Measurements from ENCODE around the gene GLRA1. TPM values are rescaled to one million over a fixed set of nuclear protein-coding genes. Genes with fewer than 3 reads are reported as not detected.

GLRA1 gene
- total and polyA plus RNA-seq, 3 experiments from 2014 or later = not detected

DNA sequence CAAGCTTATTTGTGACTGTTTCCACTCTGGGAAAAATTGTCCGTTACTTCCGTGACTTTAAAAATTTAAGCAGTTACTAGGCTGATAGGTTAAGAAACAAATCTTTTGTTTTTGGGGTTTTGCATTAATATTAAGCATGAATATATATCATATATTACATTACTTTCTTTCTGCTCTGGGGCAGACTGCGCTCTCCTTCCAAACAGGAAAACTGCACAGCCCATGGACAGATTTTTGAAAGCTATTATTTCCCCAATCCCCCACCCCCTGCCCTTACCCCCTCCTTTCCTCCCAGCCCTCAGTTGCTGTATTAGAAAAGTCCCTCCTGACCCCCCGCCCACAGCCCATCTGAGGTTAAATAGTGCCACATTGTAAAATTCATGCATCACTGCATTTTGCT lies 102.5 kb downstream of the GLRA1 start:
- H3K9me3 ChIP-seq (ENCODE audit: low read length) = no peaks in the 10 kb centered on the region
- H3K4me3 Mint-ChIP-seq = no peak overlapping the region
- no peak overlapping the region for H3K27ac ChIP-seq (ENCODE audit: low read depth, low read length)
- ChIA-PET CTCF (interaction anchor here (1.2 kb wide), 1 partner anchor 321 kb away, joined by 4 read pairs; no protein-coding TSS in a partner anchor), POLR2A (no interaction called here)
- H3K36me3 ChIP-seq (ENCODE audit: insufficient read depth, low read length) = no peaks in the 10 kb centered on the region
- DNase-seq = no peak
- no peak overlapping the region for H3K4me3 ChIP-seq (ENCODE audit: low read length)
- H3K27me3 Mint-ChIP-seq = no peaks in the 10 kb centered on the region
- no peak overlapping the region for H3K27ac Mint-ChIP-seq
- H3K4me1 Mint-ChIP-seq = peaks cover 0 to 2% (median 0%) of the 10 kb centered on the region in 3 donors
- no peaks in the 10 kb centered on the region for H3K4me1 ChIP-seq (ENCODE audit: insufficient read depth, low read length)
- H3K36me3 Mint-ChIP-seq = peaks cover 3 to 6% (median 3%) of the 10 kb centered on the region in 3 donors
- no peaks in the 10 kb centered on the region for H3K27me3 ChIP-seq (ENCODE audit: insufficient read depth, low read length, poor library complexity, severe bottlenecking)
- H3K9me3 Mint-ChIP-seq = no peaks in the 10 kb centered on the region

DNA sequence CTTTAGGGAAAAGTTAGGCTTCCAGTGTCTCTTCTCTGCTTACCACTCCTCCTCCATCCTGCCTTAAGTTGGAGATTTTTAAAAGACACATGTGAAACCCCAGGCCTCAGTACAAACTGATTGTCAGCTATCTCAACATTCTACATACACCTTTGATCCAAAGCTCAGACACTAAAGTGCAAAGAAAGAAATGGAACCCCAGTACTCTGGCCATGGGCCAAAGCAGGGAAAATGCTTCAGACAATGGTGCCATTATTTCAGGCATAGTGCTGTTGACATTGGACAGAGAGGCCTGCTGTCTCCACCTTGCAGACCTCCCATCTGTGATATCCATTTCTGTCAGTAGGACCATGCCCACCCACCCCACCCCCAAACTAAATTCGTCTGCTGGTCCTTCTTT lies 103.7 kb downstream of the GLRA1 start:
- H3K36me3 ChIP-seq (ENCODE audit: insufficient read depth, low read length) = no peaks in the 10 kb centered on the region
- Mint-ChIP-seq H3K4me1 (peaks cover 0 to 2% (median 0%) of the 10 kb centered on the region in 3 donors), H3K27ac (peak overlapping the region in 1 of 8 donors; percentile 65), H3K9me3 (no peaks in the 10 kb centered on the region), H3K27me3 (no peaks in the 10 kb centered on the region), H3K4me3 (no peak overlapping the region), H3K36me3 (peaks cover 0 to 6% (median 5%) of the 10 kb centered on the region in 3 donors)
- H3K27ac ChIP-seq (ENCODE audit: low read depth, low read length) = no peak overlapping the region
- no peak overlapping the region for H3K4me3 ChIP-seq (ENCODE audit: low read length)
- ChIA-PET POLR2A (no interaction called here), CTCF (interaction anchor here (1.8 kb wide), 1 partner anchor 322 kb away, joined by 5 read pairs; no protein-coding TSS in a partner anchor)
- H3K9me3 ChIP-seq (ENCODE audit: low read length) = no peaks in the 10 kb centered on the region
- H3K27me3 ChIP-seq (ENCODE audit: insufficient read depth, low read length, poor library complexity, severe bottlenecking) = no peaks in the 10 kb centered on the region
- no peaks in the 10 kb centered on the region for H3K4me1 ChIP-seq (ENCODE audit: insufficient read depth, low read length)
- no peak for DNase-seq

GRCh38 chr5:151820271-151820670 lies 104.4 kb downstream of the GLRA1 start:
- H3K27ac Mint-ChIP-seq = peak overlapping the region in 1 of 8 donors; percentile 13
- no peaks in the 10 kb centered on the region for H3K4me1 Mint-ChIP-seq
- no peak overlapping the region for H3K27ac ChIP-seq (ENCODE audit: low read depth, low read length)
- H3K36me3 Mint-ChIP-seq = peaks cover 0 to 5% (median 5%) of the 10 kb centered on the region in 3 donors
- no peaks in the 10 kb centered on the region for H3K27me3 ChIP-seq (ENCODE audit: insufficient read depth, low read length, poor library complexity, severe bottlenecking)
- DNase-seq = no peak
- H3K36me3 ChIP-seq (ENCODE audit: insufficient read depth, low read length) = no peaks in the 10 kb centered on the region
- H3K4me3 Mint-ChIP-seq = no peak overlapping the region
- no peaks in the 10 kb centered on the region for H3K9me3 ChIP-seq (ENCODE audit: low read length)
- no peak overlapping the region for H3K4me3 ChIP-seq (ENCODE audit: low read length)
- H3K27me3 Mint-ChIP-seq = no peaks in the 10 kb centered on the region
- POLR2A ChIA-PET = no interaction called here
- CTCF ChIA-PET = interaction anchor here (1.8 kb wide), 1 partner anchor 323 kb away, joined by 5 read pairs; no protein-coding TSS in a partner anchor
- no peaks in the 10 kb centered on the region for H3K4me1 ChIP-seq (ENCODE audit: insufficient read depth, low read length)
- no peaks in the 10 kb centered on the region for H3K9me3 Mint-ChIP-seq

GRCh38 chr5:151819830-151820229 lies 104.8 kb downstream of the GLRA1 start:
- H3K9me3 Mint-ChIP-seq = no peaks in the 10 kb centered on the region
- Histone ChIP-seq H3K4me3 (ENCODE audit: low read length) (no peak overlapping the region), H3K36me3 (ENCODE audit: insufficient read depth, low read length) (no peaks in the 10 kb centered on the region), H3K27ac (ENCODE audit: low read depth, low read length) (no peak overlapping the region), H3K27me3 (ENCODE audit: insufficient read depth, low read length, poor library complexity, severe bottlenecking) (no peaks in the 10 kb centered on the region), H3K4me1 (ENCODE audit: insufficient read depth, low read length) (no peaks in the 10 kb centered on the region), H3K9me3 (ENCODE audit: low read length) (no peaks in the 10 kb centered on the region)
- H3K4me3 Mint-ChIP-seq = no peak overlapping the region
- no peaks in the 10 kb centered on the region for H3K4me1 Mint-ChIP-seq
- H3K27me3 Mint-ChIP-seq = no peaks in the 10 kb centered on the region
- ChIA-PET POLR2A (no interaction called here), CTCF (interaction anchor here (1.8 kb wide), 1 partner anchor 324 kb away, joined by 5 read pairs; no protein-coding TSS in a partner anchor)
- H3K36me3 Mint-ChIP-seq = peaks cover 0 to 7% (median 4%) of the 10 kb centered on the region in 3 donors
- DNase-seq = no peak
- peak overlapping the region in 1 of 8 donors; percentile 13 for H3K27ac Mint-ChIP-seq

- Mint-ChIP-seq H3K9me3 (no peaks in the 10 kb centered on the region), H3K4me3 (no peak overlapping the region), H3K4me1 (peaks cover 0 to 18% (median 9%) of the 10 kb centered on the region in 3 donors), H3K36me3 (peaks cover 9 to 44% (median 24%) of the 10 kb centered on the region in 3 donors), H3K27me3 (no peaks in the 10 kb centered on the region), H3K27ac (peak overlapping the region in 3 of 8 donors; percentile 0 to 46 (median 32))
- H3K27ac ChIP-seq (ENCODE audit: low read depth, low read length) = no peak overlapping the region
- DNase-seq = no peak
- H3K4me3 ChIP-seq (ENCODE audit: low read length) = no peak overlapping the region
- no peaks in the 10 kb centered on the region for H3K4me1 ChIP-seq (ENCODE audit: insufficient read depth, low read length)
- ChIA-PET CTCF (interaction anchor here (1.6 to 2.1 kb wide), 2 partner anchors 10 to 328 kb away, joined by 5 to 9 read pairs; no protein-coding TSS in a partner anchor), POLR2A (interaction anchor here (0.6 kb wide), 1 partner anchor 1899 kb away, joined by 3 read pairs; no protein-coding TSS in a partner anchor)
- H3K27me3 ChIP-seq (ENCODE audit: insufficient read depth, low read length, poor library complexity, severe bottlenecking) = no peaks in the 10 kb centered on the region
- no peaks in the 10 kb centered on the region for H3K9me3 ChIP-seq (ENCODE audit: low read length)
- peaks cover 14% of the 10 kb centered on the region for H3K36me3 ChIP-seq (ENCODE audit: insufficient read depth, low read length)
Measured at GRCh38 chr5:151815051-151815450, 109.6 kb downstream of the GLRA1 start.

DNA sequence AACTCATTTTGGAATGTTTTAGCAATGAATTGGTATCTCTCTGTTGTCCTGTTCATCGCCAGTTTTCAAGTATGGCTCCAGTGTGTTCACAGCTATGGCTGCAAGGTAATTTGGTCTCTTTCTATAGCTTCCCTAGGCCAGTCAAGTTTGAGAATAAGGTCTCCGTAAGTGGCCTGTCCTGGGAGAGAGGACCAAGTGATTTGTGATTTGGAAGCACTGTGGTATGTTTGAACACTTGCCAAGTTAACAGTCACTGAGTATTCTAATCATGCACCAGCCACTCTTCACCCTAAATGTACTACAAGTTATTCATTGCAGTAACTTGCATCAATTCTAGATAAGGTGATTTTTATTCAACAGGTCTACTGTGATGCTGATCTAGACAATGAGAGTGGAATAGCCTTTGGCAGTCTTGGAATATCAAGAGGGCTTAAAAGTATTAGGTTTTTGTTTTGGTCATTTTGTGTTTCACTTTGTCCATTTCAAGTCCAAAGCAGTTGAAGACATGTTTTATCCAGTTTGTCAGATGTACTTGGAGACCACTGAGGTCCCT lies 111.8 kb downstream of the GLRA1 start:
- H3K9me3 Mint-ChIP-seq = no peaks in the 10 kb centered on the region
- H3K36me3 Mint-ChIP-seq = peaks cover 9 to 63% (median 26%) of the 10 kb centered on the region in 3 donors
- POLR2A ChIA-PET = no interaction called here
- H3K4me3 Mint-ChIP-seq = no peak overlapping the region
- peak overlapping the region in 3 of 8 donors; percentile 26 to 69 (median 52) for H3K27ac Mint-ChIP-seq
- H3K36me3 ChIP-seq (ENCODE audit: insufficient read depth, low read length) = peaks cover 14% of the 10 kb centered on the region
- CTCF ChIA-PET = no interaction called here
- H3K27ac ChIP-seq (ENCODE audit: low read depth, low read length) = no peak overlapping the region
- no peaks in the 10 kb centered on the region for H3K9me3 ChIP-seq (ENCODE audit: low read length)
- H3K27me3 Mint-ChIP-seq = no peaks in the 10 kb centered on the region
- H3K4me3 ChIP-seq (ENCODE audit: low read length) = no peak overlapping the region
- H3K4me1 ChIP-seq (ENCODE audit: insufficient read depth, low read length) = no peaks in the 10 kb centered on the region
- no peaks in the 10 kb centered on the region for H3K27me3 ChIP-seq (ENCODE audit: insufficient read depth, low read length, poor library complexity, severe bottlenecking)
- peaks cover 3 to 30% (median 13%) of the 10 kb centered on the region in 3 donors for H3K4me1 Mint-ChIP-seq
- DNase-seq = no peak

GRCh38 chr5:151811593-151812321 lies 112.9 kb downstream of the GLRA1 start:
- Mint-ChIP-seq H3K27me3 (no peaks in the 10 kb centered on the region), H3K27ac (peak overlapping the region in 2 of 8 donors; percentile 13 to 27), H3K4me3 (no peak overlapping the region), H3K4me1 (peaks cover 3 to 35% (median 22%) of the 10 kb centered on the region in 3 donors), H3K36me3 (peaks cover 9 to 72% (median 26%) of the 10 kb centered on the region in 3 donors), H3K9me3 (no peaks in the 10 kb centered on the region)
- no peak overlapping the region for H3K27ac ChIP-seq (ENCODE audit: low read depth, low read length)
- ChIA-PET POLR2A (no interaction called here), CTCF (no interaction called here)
- H3K36me3 ChIP-seq (ENCODE audit: insufficient read depth, low read length) = peaks cover 14% of the 10 kb centered on the region
- H3K27me3 ChIP-seq (ENCODE audit: insufficient read depth, low read length, poor library complexity, severe bottlenecking) = no peaks in the 10 kb centered on the region
- H3K4me3 ChIP-seq (ENCODE audit: low read length) = no peak overlapping the region
- no peaks in the 10 kb centered on the region for H3K9me3 ChIP-seq (ENCODE audit: low read length)
- no peak for DNase-seq
- H3K4me1 ChIP-seq (ENCODE audit: insufficient read depth, low read length) = no peaks in the 10 kb centered on the region

DNA sequence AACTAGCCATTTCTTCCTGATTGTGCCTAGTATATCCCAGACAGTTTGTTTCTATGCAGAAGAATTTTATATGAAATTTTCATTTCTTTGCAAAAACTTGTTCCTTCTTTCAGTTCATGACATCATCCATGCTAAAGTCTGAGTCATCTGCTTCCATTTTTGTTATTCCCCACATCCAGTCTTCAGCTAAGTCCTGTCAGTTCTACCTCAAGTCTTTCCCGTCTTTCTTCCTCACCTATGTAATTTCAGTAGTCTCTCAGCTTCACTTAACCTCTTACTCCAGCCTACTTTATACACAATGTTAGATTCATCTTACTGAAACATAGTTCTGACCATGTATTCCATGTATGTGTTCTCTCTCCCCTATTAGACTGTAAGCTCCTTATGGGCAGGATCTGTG lies 113.8 kb downstream of the GLRA1 start:
- Histone ChIP-seq H3K4me3 (ENCODE audit: low read length) (no peak overlapping the region), H3K27me3 (ENCODE audit: insufficient read depth, low read length, poor library complexity, severe bottlenecking) (no peaks in the 10 kb centered on the region), H3K27ac (ENCODE audit: low read depth, low read length) (no peak overlapping the region), H3K4me1 (ENCODE audit: insufficient read depth, low read length) (no peaks in the 10 kb centered on the region), H3K36me3 (ENCODE audit: insufficient read depth, low read length) (peaks cover 18% of the 10 kb centered on the region), H3K9me3 (ENCODE audit: low read length) (no peaks in the 10 kb centered on the region)
- peaks cover 8 to 43% (median 28%) of the 10 kb centered on the region in 3 donors for H3K4me1 Mint-ChIP-seq
- no peak for DNase-seq
- ChIA-PET POLR2A (no interaction called here), CTCF (no interaction called here)
- H3K36me3 Mint-ChIP-seq = peaks cover 12 to 77% (median 31%) of the 10 kb centered on the region in 3 donors
- H3K4me3 Mint-ChIP-seq = no peak overlapping the region
- H3K27ac Mint-ChIP-seq = peak overlapping the region in 4 of 8 donors; percentile 4 to 79 (median 12)
- no peaks in the 10 kb centered on the region for H3K27me3 Mint-ChIP-seq
- H3K9me3 Mint-ChIP-seq = no peaks in the 10 kb centered on the region

Measured in CD8-positive, alpha-beta memory T cell (primary cell).